Measurements from ENCODE around the gene TENM3.
"Not testable (repeated sequence)": the region's sequence is repeated elsewhere in the genome, so short reads cannot be mapped to it uniquely, and the experiment has no call there.

Gene TENM3

DNA sequence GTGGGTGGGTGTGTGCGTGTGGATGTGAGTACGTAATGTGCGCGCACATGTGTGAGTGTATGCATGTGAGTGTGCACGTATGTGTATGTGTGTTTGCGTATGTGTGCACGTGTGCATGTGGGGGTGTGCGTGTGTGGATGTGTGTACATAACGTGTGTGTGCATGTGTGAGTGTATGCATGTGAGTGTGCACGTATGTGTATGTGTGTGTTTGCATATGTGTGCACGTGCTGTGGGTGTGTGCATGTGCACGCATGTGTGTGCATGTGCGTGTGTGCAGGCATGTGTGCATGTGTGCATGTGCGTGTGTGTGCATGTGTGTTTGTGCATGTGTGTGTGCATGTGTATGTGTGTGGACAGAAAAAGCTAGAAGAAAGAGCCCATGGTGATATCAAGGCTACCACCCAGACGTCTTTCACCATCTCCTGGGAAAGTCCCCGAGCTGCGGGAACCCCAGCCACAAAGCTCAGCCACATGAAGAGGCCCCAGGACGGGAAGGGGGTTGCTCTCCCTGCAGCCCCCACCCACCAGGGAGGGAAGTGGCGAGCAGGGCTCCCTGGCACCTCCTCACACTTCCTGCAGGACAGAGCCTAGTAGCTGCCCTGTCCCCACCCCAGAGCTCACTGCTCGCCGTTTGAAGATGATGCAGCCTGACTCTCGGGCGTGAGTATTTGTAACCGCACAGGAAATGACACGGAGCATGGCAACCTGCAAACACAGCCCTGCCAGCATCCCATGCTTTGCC, 565.6 kb downstream of the TENM3 start:
- TF ChIP-seq, protein P1, sequence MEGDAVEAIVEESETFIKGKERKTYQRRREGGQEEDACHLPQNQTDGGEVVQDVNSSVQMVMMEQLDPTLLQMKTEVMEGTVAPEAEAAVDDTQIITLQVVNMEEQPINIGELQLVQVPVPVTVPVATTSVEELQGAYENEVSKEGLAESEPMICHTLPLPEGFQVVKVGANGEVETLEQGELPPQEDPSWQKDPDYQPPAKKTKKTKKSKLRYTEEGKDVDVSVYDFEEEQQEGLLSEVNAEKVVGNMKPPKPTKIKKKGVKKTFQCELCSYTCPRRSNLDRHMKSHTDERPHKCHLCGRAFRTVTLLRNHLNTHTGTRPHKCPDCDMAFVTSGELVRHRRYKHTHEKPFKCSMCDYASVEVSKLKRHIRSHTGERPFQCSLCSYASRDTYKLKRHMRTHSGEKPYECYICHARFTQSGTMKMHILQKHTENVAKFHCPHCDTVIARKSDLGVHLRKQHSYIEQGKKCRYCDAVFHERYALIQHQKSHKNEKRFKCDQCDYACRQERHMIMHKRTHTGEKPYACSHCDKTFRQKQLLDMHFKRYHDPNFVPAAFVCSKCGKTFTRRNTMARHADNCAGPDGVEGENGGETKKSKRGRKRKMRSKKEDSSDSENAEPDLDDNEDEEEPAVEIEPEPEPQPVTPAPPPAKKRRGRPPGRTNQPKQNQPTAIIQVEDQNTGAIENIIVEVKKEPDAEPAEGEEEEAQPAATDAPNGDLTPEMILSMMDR (IDR thresholded peaks at IDR 0.05; ENCODE audit: low read depth, low read length): no peak
- H3K4me3 ChIP-seq (replicated peaks in 1 of 2; ENCODE audit: low read depth in 2 of 2, low read length in 2 of 2): no peak overlapping the region
- DNase-seq (ENCODE audit: low read depth in 2 of 2): no peak

DNA sequence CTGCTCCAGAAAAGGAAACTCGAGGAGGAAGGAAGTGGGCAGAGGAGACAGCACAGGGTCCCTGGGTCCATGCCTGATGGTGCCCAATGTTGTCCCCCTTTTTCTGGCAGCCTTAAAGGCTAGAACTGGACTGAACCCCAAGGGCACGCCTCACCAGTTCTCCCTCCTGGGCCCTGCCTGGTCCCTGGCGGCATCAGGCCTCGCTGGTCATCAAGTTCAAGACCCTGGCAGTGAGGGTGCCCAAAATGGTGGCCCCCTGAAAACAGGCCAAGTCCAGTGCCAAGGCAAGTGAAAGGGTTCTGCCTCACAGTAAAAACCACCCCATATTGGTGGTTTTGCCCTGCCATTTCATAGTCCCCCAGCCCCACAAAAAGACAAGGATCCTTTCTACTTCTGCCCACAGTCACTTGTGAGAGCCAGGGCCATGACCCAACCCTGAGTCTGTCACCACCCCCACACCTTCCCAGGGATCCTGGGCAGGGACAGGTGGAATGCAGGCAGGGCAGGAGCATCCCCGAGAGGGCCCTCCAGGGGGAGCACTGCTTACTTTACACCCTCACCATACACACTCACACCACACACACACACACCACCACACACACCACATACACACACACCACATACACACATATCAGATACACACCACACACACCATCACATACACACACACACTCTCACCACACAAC, 566.4 kb downstream of the TENM3 start:
- H3K4me3 ChIP-seq (replicated peaks in 1 of 2; ENCODE audit: low read depth in 2 of 2, low read length in 2 of 2): no peak overlapping the region
- no peak for DNase-seq (ENCODE audit: low read depth in 2 of 2)
- TF ChIP-seq, protein P1 (IDR thresholded peaks at IDR 0.05; ENCODE audit: low read depth, low read length): no peak

DNA sequence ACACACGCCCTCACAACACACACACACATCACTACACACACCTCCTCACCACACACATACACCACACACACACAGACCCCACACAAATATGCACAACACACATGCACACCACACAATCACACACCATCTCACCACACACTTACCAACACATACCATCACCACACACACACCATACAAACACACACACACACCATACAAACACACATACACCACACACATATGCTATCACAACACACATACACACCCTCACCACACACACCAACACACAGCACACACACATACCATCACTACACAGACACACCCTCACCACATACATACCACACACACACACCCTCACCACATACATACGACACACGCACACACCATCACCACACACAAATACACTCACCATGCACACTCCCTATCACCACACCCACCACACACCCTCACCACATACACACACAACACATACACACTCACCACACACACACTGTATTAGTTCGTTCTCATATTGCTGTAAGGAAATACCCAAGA, 567.0 kb downstream of the TENM3 start:
- DNase-seq (ENCODE audit: low read depth in 2 of 2): no peak
- TF ChIP-seq, protein P1 (IDR thresholded peaks at IDR 0.05; ENCODE audit: low read depth, low read length): no peak
- H3K4me3 ChIP-seq (replicated peaks in 1 of 2; ENCODE audit: low read depth in 2 of 2, low read length in 2 of 2): no peak overlapping the region

DNA sequence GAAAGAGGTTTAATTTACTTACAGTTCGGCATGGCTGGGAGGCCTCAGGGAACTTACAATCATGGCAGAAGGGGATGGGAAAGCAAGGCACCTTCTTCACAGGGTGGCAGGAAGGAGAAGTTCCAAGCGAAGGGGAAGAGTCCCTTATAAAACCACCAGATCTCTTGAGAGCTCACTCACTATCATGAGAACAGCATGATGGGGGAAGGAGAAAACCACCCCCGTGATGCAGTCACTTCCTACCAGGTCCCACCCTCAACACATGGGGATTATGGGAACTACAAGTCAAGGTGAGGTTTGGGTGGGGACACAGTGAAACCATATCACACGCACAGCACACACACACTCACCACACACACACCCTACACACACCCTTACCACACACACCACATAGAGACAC, 569.7 kb downstream of the TENM3 start:
- TF ChIP-seq, protein P1 (IDR thresholded peaks at IDR 0.05; ENCODE audit: low read depth, low read length): no peak
- no peak for DNase-seq (ENCODE audit: low read depth in 2 of 2)
- H3K4me3 ChIP-seq (replicated peaks in 1 of 2; ENCODE audit: low read depth in 2 of 2, low read length in 2 of 2): no peak overlapping the region

DNA sequence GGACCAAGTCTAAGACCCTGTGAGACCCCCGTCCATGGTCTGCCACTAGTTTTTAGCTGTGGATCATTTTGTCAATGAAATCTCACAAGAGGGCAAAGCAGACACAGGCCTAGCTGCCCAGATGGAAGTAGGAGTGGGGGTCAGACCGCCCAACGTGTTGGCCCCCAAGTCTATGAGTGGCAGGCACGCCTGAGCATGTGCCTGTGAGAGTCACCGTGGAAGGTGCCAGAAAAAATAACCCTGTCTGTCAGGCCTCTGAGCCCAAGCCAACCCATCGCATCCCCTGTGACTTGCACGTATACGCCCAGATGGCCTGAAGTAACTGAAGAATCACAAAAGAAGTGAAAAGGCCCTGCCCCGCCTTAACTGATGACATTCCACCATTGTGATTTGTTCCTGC, 570.9 kb downstream of the TENM3 start:
- H3K4me3 ChIP-seq (replicated peaks in 1 of 2; ENCODE audit: low read depth in 2 of 2, low read length in 2 of 2); DNase-seq (ENCODE audit: low read depth in 2 of 2): not testable (repeated sequence)

DNA sequence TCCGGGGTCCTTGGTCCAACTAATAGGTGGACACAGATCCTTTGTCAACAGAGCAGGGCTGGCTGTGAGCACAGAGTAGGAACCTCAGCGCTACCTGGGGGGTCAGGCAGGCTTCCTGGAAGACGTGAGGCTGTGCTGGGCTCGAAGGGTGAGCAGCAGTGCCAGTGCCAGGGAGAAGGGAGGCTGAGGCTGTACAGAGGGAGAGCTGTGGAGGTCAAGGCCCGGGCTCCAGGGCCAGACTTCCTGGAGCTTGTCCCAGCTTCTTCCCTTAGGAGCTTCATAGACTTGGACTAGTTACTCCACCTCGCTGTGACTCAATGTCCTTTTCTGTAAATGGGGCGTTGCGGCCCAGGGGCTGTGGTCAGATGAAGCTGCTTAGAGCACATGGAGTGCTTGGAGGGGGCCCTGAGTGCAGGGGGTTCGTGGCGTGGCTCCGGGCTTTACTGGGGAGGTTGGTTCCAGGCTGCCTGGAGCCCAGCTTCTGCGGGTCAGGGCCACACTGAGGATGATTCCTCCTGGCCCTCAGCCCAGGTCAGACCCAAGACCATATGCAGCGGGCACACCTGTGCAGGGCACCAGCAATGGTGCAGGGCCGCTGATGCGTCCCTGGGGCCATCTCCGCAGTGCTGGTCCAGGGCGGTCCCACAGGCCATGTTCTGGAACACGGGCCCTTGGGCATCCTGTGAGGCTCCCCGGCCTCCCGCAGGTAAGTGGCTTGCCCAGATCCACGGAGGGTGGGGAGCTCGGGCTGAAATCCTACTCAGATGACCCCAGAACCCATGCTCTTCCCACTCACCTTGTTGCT, 575.9 kb downstream of the TENM3 start:
- TF ChIP-seq, protein P1 (IDR thresholded peaks at IDR 0.05; ENCODE audit: low read depth, low read length): no peak
- H3K4me3 ChIP-seq (replicated peaks in 1 of 2; ENCODE audit: low read depth in 2 of 2, low read length in 2 of 2): no peak overlapping the region
- DNase-seq (ENCODE audit: low read depth in 2 of 2): no peak

DNA sequence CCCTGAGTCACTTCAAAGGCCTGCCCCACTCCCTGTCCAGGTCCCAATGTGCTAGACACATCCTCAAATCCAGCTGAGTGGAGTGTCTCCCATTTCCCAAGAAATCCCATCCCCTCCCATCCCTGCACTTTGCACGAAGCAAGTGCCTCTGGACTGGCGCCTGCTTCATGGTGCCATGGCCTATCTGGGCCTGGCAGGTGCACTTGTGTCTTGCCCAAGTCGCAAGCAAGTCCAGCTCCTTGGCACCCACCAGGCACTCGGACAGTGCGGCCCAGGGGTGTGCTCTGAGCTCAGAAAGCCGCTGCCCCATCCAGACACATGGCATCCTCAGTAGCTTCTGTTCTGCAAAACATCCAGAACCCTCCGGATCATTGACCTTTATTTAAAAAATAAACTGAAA, 576.5 kb downstream of the TENM3 start:
- H3K4me3 ChIP-seq (replicated peaks in 1 of 2; ENCODE audit: low read depth in 2 of 2, low read length in 2 of 2): no peak overlapping the region
- no peak for DNase-seq (ENCODE audit: low read depth in 2 of 2)
- TF ChIP-seq, protein P1 (IDR thresholded peaks at IDR 0.05; ENCODE audit: low read depth, low read length): no peak
